H9 (cell line): ENCODE data around the gene TMED10. TPM values are rescaled to one million over a fixed set of nuclear protein-coding genes. Genes with fewer than 3 reads are reported as not detected.

Experiments used
- DNase-seq: peaks from one replicate; pipeline ENCODE4 v3.0.0-alpha.2; 2017
- H2AFZ ChIP-seq: one replicate; pipeline ENCODE4 v1.6.1; 2013; ENCODE audit warnings: mild to moderate bottlenecking, low read length, control low read depth, moderate library complexity
- H2AK5ac ChIP-seq: 2 replicates; pipeline ENCODE4 v1.6.1; 2013; ENCODE audit warnings: low read length, control low read depth, mixed read lengths; ENCODE audit not compliant: insufficient read length
- H2BK120ac ChIP-seq: one replicate; pipeline ENCODE4 v1.6.1; 2013; ENCODE audit warnings: low read depth, mild to moderate bottlenecking, low read length, control low read depth, inconsistent platforms; ENCODE audit not compliant: poor library complexity, severe bottlenecking
- H2BK12ac ChIP-seq: 2 replicates; pipeline ENCODE4 v1.6.1; 2013; ENCODE audit warnings: low read length, control low read depth, mixed read lengths, low read depth; ENCODE audit not compliant: insufficient read length
- H2BK15ac ChIP-seq: 2 replicates; pipeline ENCODE4 v1.6.1; 2013; ENCODE audit warnings: low read depth, low read length, control low read depth
- H2BK20ac ChIP-seq: one replicate; pipeline ENCODE4 v1.6.1; 2013; ENCODE audit warnings: low read depth, mild to moderate bottlenecking, low read length, control low read depth, inconsistent platforms; ENCODE audit not compliant: poor library complexity, severe bottlenecking
- H2BK5ac ChIP-seq: 2 replicates; pipeline ENCODE4 v1.6.1; 2013; ENCODE audit warnings: low read length, control low read depth, mixed read lengths; ENCODE audit not compliant: insufficient read length
- H3K14ac ChIP-seq: 2 replicates; pipeline ENCODE4 v1.6.1; 2013; ENCODE audit warnings: low read length, control low read depth; ENCODE audit not compliant: insufficient read depth
- H3K18ac ChIP-seq: 2 replicates; pipeline ENCODE4 v1.6.1; 2013; ENCODE audit warnings: low read depth, mild to moderate bottlenecking, mixed read lengths, low read length, control low read depth; ENCODE audit not compliant: insufficient read length
- H3K23ac ChIP-seq: 2 replicates; pipeline ENCODE4 v1.6.1; 2013; ENCODE audit warnings: low read length, control low read depth, mixed read lengths, low read depth; ENCODE audit not compliant: insufficient read length
- H3K23me2 ChIP-seq: 2 replicates; pipeline ENCODE4 v1.6.1; 2013; ENCODE audit warnings: low read depth, mild to moderate bottlenecking, mixed read lengths, low read length, control low read depth; ENCODE audit not compliant: insufficient read length, poor library complexity, severe bottlenecking
- H3K27ac ChIP-seq: 2 replicates; pipeline ENCODE4 v1.5.1; 2013; ENCODE audit warnings: low read length, control low read depth, mixed read lengths, low read depth; ENCODE audit not compliant: insufficient read length
- H3K27me3 ChIP-seq: 2 replicates; pipeline ENCODE4 v1.6.1; 2013; ENCODE audit warnings: low read length, control low read depth, inconsistent platforms; ENCODE audit not compliant: insufficient read depth
- H3K4ac ChIP-seq: 2 replicates; pipeline ENCODE4 v1.6.1; 2013; ENCODE audit warnings: low read depth, mild to moderate bottlenecking, control low read depth, inconsistent platforms, low read length, moderate library complexity
- H3K4me1 ChIP-seq: 2 replicates; pipeline ENCODE4 v1.6.1; 2013; ENCODE audit warnings: low read length, control low read depth, inconsistent platforms; ENCODE audit not compliant: insufficient read depth
- H3K4me2 ChIP-seq: 2 replicates; pipeline ENCODE4 v1.6.1; 2013; ENCODE audit warnings: low read length, control low read depth, mixed read lengths; ENCODE audit not compliant: insufficient read length, insufficient read depth
- H3K56ac ChIP-seq: 2 replicates; pipeline ENCODE4 v1.6.1; 2013; ENCODE audit warnings: low read depth, mild to moderate bottlenecking, mixed read lengths, low read length, control low read depth; ENCODE audit not compliant: insufficient read length
- H3K79me1 ChIP-seq: 2 replicates; pipeline ENCODE4 v1.6.1; 2013; ENCODE audit warnings: low read depth, mild to moderate bottlenecking, moderate library complexity, low read length, control low read depth, inconsistent platforms; ENCODE audit not compliant: insufficient read depth, poor library complexity, severe bottlenecking
- H3K79me2 ChIP-seq: 2 replicates; pipeline ENCODE4 v1.6.1; 2013; ENCODE audit warnings: low read length, control low read depth, inconsistent platforms; ENCODE audit not compliant: insufficient read depth
- H3K9ac ChIP-seq: 2 replicates; pipeline ENCODE4 v1.6.1; 2013; ENCODE audit warnings: low read length, control low read depth, mixed read lengths; ENCODE audit not compliant: insufficient read length; ENCODE audit errors: extremely low read depth
- H3K9me3 ChIP-seq: one replicate; pipeline ENCODE4 v1.6.1; 2013; ENCODE audit warnings: low read depth, low read length, inconsistent platforms; ENCODE audit not compliant: control insufficient read depth
- H3T11ph ChIP-seq: one replicate; pipeline ENCODE4 v1.6.1; 2013; ENCODE audit warnings: mild to moderate bottlenecking, low read length, control low read depth, inconsistent platforms
- H4K20me1 ChIP-seq: one replicate; pipeline ENCODE4 v1.6.1; 2013; ENCODE audit not compliant: control insufficient read depth, insufficient read length, insufficient read depth
- H4K5ac ChIP-seq: 2 replicates; pipeline ENCODE4 v1.6.1; 2013; ENCODE audit warnings: low read depth, mild to moderate bottlenecking, mixed read lengths, low read length, control low read depth; ENCODE audit not compliant: insufficient read length
- H4K8ac ChIP-seq: replicated peaks from 2 replicates; pipeline ENCODE4 v1.6.1; 2013; ENCODE audit warnings: low read length, control low read depth, mixed read lengths, low read depth; ENCODE audit not compliant: insufficient read length
- H4K91ac ChIP-seq: 2 replicates; pipeline ENCODE4 v1.6.1; 2013; ENCODE audit warnings: low read depth, mild to moderate bottlenecking, moderate library complexity, mixed read lengths, low read length, control low read depth; ENCODE audit not compliant: insufficient read length
- H3K27ac Mint-ChIP-seq, 3 experiments: 2 replicates in 2 of 3; 3 replicates in 1 of 3; pipeline ENCODE4 v1.8.0; 2020 to 2021; ENCODE audit warnings: mixed read lengths in 3 of 3, mild to moderate bottlenecking in 1 of 3, moderate library complexity in 1 of 3
- H3K27me3 Mint-ChIP-seq: 2 replicates; pipeline ENCODE4 v1.8.0; 2021; ENCODE audit warnings: low read depth, mild to moderate bottlenecking, moderate library complexity, mixed read lengths
- H3K36me3 Mint-ChIP-seq, 3 experiments: 2 replicates in 2 of 3; 3 replicates in 1 of 3; pipeline ENCODE4 v1.8.0; 2020 to 2021; ENCODE audit warnings: low read depth in 3 of 3, mixed read lengths in 3 of 3; ENCODE audit not compliant: insufficient read depth in 1 of 3
- H3K4me1 Mint-ChIP-seq, 2 experiments: 2 replicates each; pipeline ENCODE4 v1.8.0; 2020; ENCODE audit warnings: mixed read lengths in 2 of 2
- H3K4me3 Mint-ChIP-seq, 2 experiments: 2 replicates in 1 of 2; 3 replicates in 1 of 2; pipeline ENCODE4 v1.8.0; 2020 to 2021; ENCODE audit warnings: mild to moderate bottlenecking in 2 of 2, mixed read lengths in 2 of 2, moderate library complexity in 1 of 2
- H3K9me3 Mint-ChIP-seq, 2 experiments: 2 replicates in 1 of 2; 3 replicates in 1 of 2; pipeline ENCODE4 v1.8.0; 2020; ENCODE audit warnings: mild to moderate bottlenecking in 2 of 2, mixed read lengths in 2 of 2, moderate library complexity in 1 of 2
- CTCF ChIP-seq: fragments of 200-600 bp; sonication (generic); conservative IDR thresholded peaks from 3 replicates; pipeline ENCODE4 v1.8.0; 2021; ENCODE audit warnings: antibody characterized with exemption, mild to moderate bottlenecking
- WGBS: extraction: QIAGEN DNeasy Blood & Tissue Kit; methylation state at CpG from one replicate; pipeline ENCODE4 v1.1.7; 2013; ENCODE audit warnings: missing lambda C conversion rate, low lambda C conversion rate, mixed read lengths; ENCODE audit not compliant: insufficient read length; ENCODE audit errors: extremely low coverage; 5-methylcytosine and 5-hydroxymethylcytosine counted together
- total RNA-seq: library from RNA; stranded (reverse); gene quantifications from 2 replicates; pipeline ENCODE4 v1.2.1, GENCODE V29; 2021

Gene TMED10
- total RNA-seq, 1 experiment from 2014 or later = 176 TPM

GRCh38 chr14:75134644-75135043 lies 41.8 kb downstream of the TMED10 start:
- Histone ChIP-seq H4K20me1 (no peaks in the 10 kb centered on the region), H3K4me1 (no peaks in the 10 kb centered on the region), H2AFZ (no peak overlapping the region), H2BK120ac (no peak overlapping the region), H4K8ac (no peak overlapping the region), H2BK20ac (no peak overlapping the region), H2BK12ac (no peak overlapping the region), H3K14ac (no peak overlapping the region), H3K18ac (no peak overlapping the region), H2BK15ac (no peak overlapping the region), H3K27ac (no peak overlapping the region), H3K4ac (no peak overlapping the region), H4K91ac (no peak overlapping the region), H2BK5ac (no peak overlapping the region), H3K56ac (no peak overlapping the region), H3T11ph (no peak overlapping the region), H3K79me2 (no peaks in the 10 kb centered on the region), H2AK5ac (no peak overlapping the region), H3K23ac (no peak overlapping the region), H3K23me2 (no peaks in the 10 kb centered on the region), H3K9ac (no peak overlapping the region), H3K79me1 (no peaks in the 10 kb centered on the region), H4K5ac (no peak overlapping the region), H3K9me3 (no peaks in the 10 kb centered on the region), H3K4me2 (no peak overlapping the region), H3K27me3 (no peaks in the 10 kb centered on the region)
- no peak for DNase-seq
- Mint-ChIP-seq H3K27ac (no peak overlapping the region), H3K9me3 (peaks cover 5 to 9% of the 10 kb centered on the region in 2 experiments), H3K36me3 (peaks cover 30 to 32% (median 31%) of the 10 kb centered on the region in 3 experiments), H3K27me3 (no peaks in the 10 kb centered on the region), H3K4me1 (peaks cover 0 to 2% of the 10 kb centered on the region in 2 experiments; a peak in 1 of 4 replicates), H3K4me3 (no peak overlapping the region)
- WGBS = no CpG with 5 or more reads among the region's 6 CpGs
- no peak for TF ChIP-seq CTCF
